ENCODE measurements around the gene ITGA5. TPM values are rescaled to one million over a fixed set of nuclear protein-coding genes. Genes with fewer than 3 reads are reported as not detected.

Gene ITGA5
- total RNA-seq, 1 experiment from 2014 or later: 35.9 TPM

GRCh38 chr12:54439521-54440255, 20.6 kb upstream of the ITGA5 start:
- Histone ChIP-seq H3K36me3 (ENCODE audit: low read depth, low read length) (no peaks in the 10 kb centered on the region), H3K4me1 (ENCODE audit: insufficient read depth, low read length) (peaks cover 20% of the 10 kb centered on the region; the same call in 1 of the 2 replicates), H3K9me2 (replicated peaks; ENCODE audit: low read length) (no peaks in the 10 kb centered on the region), H3K9me3 (ENCODE audit: low read length) (no peaks in the 10 kb centered on the region), H3K4me3 (ENCODE audit: low read length) (no peak overlapping the region), H3K27ac (ENCODE audit: low read length) (no peak overlapping the region), H2AFZ (ENCODE audit: low read length) (peak overlapping the region; percentile 45), H3K79me2 (ENCODE audit: low read length) (no peaks in the 10 kb centered on the region), H3K9ac (ENCODE audit: low read length) (no peak overlapping the region), H4K20me1 (ENCODE audit: low read length) (no peaks in the 10 kb centered on the region), H3F3A (ENCODE audit: low read length, unreplicated experiment) (no peaks in the 10 kb centered on the region), H3K27me3 (ENCODE audit: low read length) (peaks cover 9% of the 10 kb centered on the region; the same call in 1 of the 2 replicates), H3K4me2 (ENCODE audit: low read length) (no peak overlapping the region)
- CTCF ChIA-PET: interaction anchor here (0.5 to 4.2 kb wide), 4 partner anchors 40 to 434 kb away, joined by 3 to 101 read pairs (median 4); no protein-coding TSS in a partner anchor
- BruUV-seq (replicated peaks): no TSS peak
- ATAC-seq (peak; percentile 75), DNase-seq (peak; percentile 72)
- no peak for TF ChIP-seq EZH2 (IDR thresholded peaks at IDR 0.05; ENCODE audit: low read length, unreplicated experiment)
- TF ChIP-seq CTCF (conservative IDR thresholded peaks at IDR 0.05; ENCODE audit: low read depth, low read length): peak; percentile 90
- TF ChIP-seq EZH2phosphoT487 (IDR thresholded peaks at IDR 0.05; ENCODE audit: borderline replicate concordance, low read length): no peak
- POLR2A ChIA-PET (ENCODE audit: unreplicated experiment): no interaction called here
- intact Hi-C loops (cut with micrococcal nuclease): loop anchor here (1.0 kb wide), 2 partner anchors 40 to 45 kb away; no protein-coding TSS in a partner anchor

GRCh38 chr12:54439096-54439495, 20.0 kb upstream of the ITGA5 start:
- Histone ChIP-seq H3K9me3 (ENCODE audit: low read length) (no peaks in the 10 kb centered on the region), H3K4me2 (ENCODE audit: low read length) (no peak overlapping the region), H3K79me2 (ENCODE audit: low read length) (no peaks in the 10 kb centered on the region), H3K4me1 (ENCODE audit: insufficient read depth, low read length) (peaks cover 20% of the 10 kb centered on the region; the same call in 1 of the 2 replicates), H4K20me1 (ENCODE audit: low read length) (no peaks in the 10 kb centered on the region), H3F3A (ENCODE audit: low read length, unreplicated experiment) (no peaks in the 10 kb centered on the region), H3K36me3 (ENCODE audit: low read depth, low read length) (no peaks in the 10 kb centered on the region), H3K27ac (ENCODE audit: low read length) (no peak overlapping the region), H3K9ac (ENCODE audit: low read length) (no peak overlapping the region), H3K9me2 (replicated peaks; ENCODE audit: low read length) (no peaks in the 10 kb centered on the region), H3K27me3 (ENCODE audit: low read length) (peaks cover 9% of the 10 kb centered on the region; the same call in 1 of the 2 replicates), H3K4me3 (ENCODE audit: low read length) (no peak overlapping the region), H2AFZ (ENCODE audit: low read length) (peak overlapping the region; percentile 45)
- ATAC-seq (no peak), DNase-seq (no peak)
- ChIA-PET CTCF (interaction anchor here (0.5 to 4.2 kb wide), 5 partner anchors 39 to 435 kb away, joined by 3 to 101 read pairs (median 4); no protein-coding TSS in a partner anchor), POLR2A (ENCODE audit: unreplicated experiment) (no interaction called here)
- no peak for TF ChIP-seq CTCF (conservative IDR thresholded peaks at IDR 0.05; ENCODE audit: low read depth, low read length)
- no peak for TF ChIP-seq EZH2 (IDR thresholded peaks at IDR 0.05; ENCODE audit: low read length, unreplicated experiment)
- TF ChIP-seq EZH2phosphoT487 (IDR thresholded peaks at IDR 0.05; ENCODE audit: borderline replicate concordance, low read length): no peak
- intact Hi-C loops (cut with micrococcal nuclease): loop anchor here (1.0 kb wide), 2 partner anchors 40 to 45 kb away; no protein-coding TSS in a partner anchor
- BruUV-seq (replicated peaks): no TSS peak

- Histone ChIP-seq H3K79me2 (ENCODE audit: low read length) (no peaks in the 10 kb centered on the region), H3K27me3 (ENCODE audit: low read length) (peaks cover 9% of the 10 kb centered on the region; the same call in 1 of the 2 replicates), H3K9me3 (ENCODE audit: low read length) (no peaks in the 10 kb centered on the region), H3K4me2 (ENCODE audit: low read length) (no peak overlapping the region), H3K9ac (ENCODE audit: low read length) (no peak overlapping the region), H3F3A (ENCODE audit: low read length, unreplicated experiment) (no peaks in the 10 kb centered on the region), H3K9me2 (replicated peaks; ENCODE audit: low read length) (no peaks in the 10 kb centered on the region), H4K20me1 (ENCODE audit: low read length) (no peaks in the 10 kb centered on the region), H3K36me3 (ENCODE audit: low read depth, low read length) (no peaks in the 10 kb centered on the region), H3K4me3 (ENCODE audit: low read length) (no peak overlapping the region), H2AFZ (ENCODE audit: low read length) (no peak overlapping the region), H3K4me1 (ENCODE audit: insufficient read depth, low read length) (peaks cover 20% of the 10 kb centered on the region; the same call in 1 of the 2 replicates), H3K27ac (ENCODE audit: low read length) (no peak overlapping the region)
- ChIA-PET POLR2A (ENCODE audit: unreplicated experiment) (no interaction called here), CTCF (interaction anchor here (1.0 to 4.2 kb wide), 2 partner anchors 39 to 45 kb away, joined by 3 to 101 read pairs; no protein-coding TSS in a partner anchor)
- BruUV-seq (replicated peaks): no TSS peak
- TF ChIP-seq EZH2phosphoT487 (IDR thresholded peaks at IDR 0.05; ENCODE audit: borderline replicate concordance, low read length): no peak
- TF ChIP-seq EZH2 (IDR thresholded peaks at IDR 0.05; ENCODE audit: low read length, unreplicated experiment): no peak
- no peak for TF ChIP-seq CTCF (conservative IDR thresholded peaks at IDR 0.05; ENCODE audit: low read depth, low read length)
- intact Hi-C loops (cut with micrococcal nuclease): no loop called here
- DNase-seq (no peak), ATAC-seq (no peak)
Measured at GRCh38 chr12:54438517-54438916, 19.5 kb upstream of the ITGA5 start.
